SW480 (cell line): ENCODE results near the gene SLC47A1.
"Not testable (repeated sequence)": the region's sequence is repeated elsewhere in the genome, so short reads cannot be mapped to it uniquely, and the experiment has no call there.

Experiments used
- DNase-seq: peaks from one replicate; pipeline ENCODE4 v3.0.0-alpha.2; 2016; ENCODE audit warnings: low spot score

Gene SLC47A1

GRCh38 chr17:19519388-19520291, 14.0 kb upstream of the SLC47A1 start:
- not testable (repeated sequence) for DNase-seq

- no peak for DNase-seq
These were observed 13.0 kb upstream of the SLC47A1 start for GRCh38 chr17:19520641-19521040.

GRCh38 chr17:19523690-19524089, 10.0 kb upstream of the SLC47A1 start:
- no peak for DNase-seq

- not testable (repeated sequence) for DNase-seq
These were observed 6.7 kb upstream of the SLC47A1 start for GRCh38 chr17:19526950-19527349.

- no peak for DNase-seq
These were observed 1.7 kb upstream of the SLC47A1 start for GRCh38 chr17:19531780-19532501.

GRCh38 chr17:19533036-19533717, 477 bp upstream of the SLC47A1 start:
- no peak for DNase-seq

GRCh38 chr17:19534562-19535149, 1.0 kb downstream of the SLC47A1 start:
- DNase-seq, result peak; percentile 62

GRCh38 chr17:19537111-19537510, 3.5 kb downstream of the SLC47A1 start:
- no peak for DNase-seq

- no peak for DNase-seq
These were observed 4.7 kb downstream of the SLC47A1 start for GRCh38 chr17:19538095-19539039.

GRCh38 chr17:19539040-19539399, 5.4 kb downstream of the SLC47A1 start:
- DNase-seq, result no peak

GRCh38 chr17:19539841-19540311, 6.2 kb downstream of the SLC47A1 start:
- no peak for DNase-seq

- DNase-seq, result no peak
These were observed 7.2 kb downstream of the SLC47A1 start for GRCh38 chr17:19540706-19541370.

- no peak for DNase-seq
These were observed 7.8 kb downstream of the SLC47A1 start for GRCh38 chr17:19541445-19541844.

GRCh38 chr17:19542247-19542646, 8.6 kb downstream of the SLC47A1 start:
- DNase-seq, result no peak

- no peak for DNase-seq
These were observed 10.7 kb downstream of the SLC47A1 start for GRCh38 chr17:19544366-19544765.

- no peak for DNase-seq
These were observed 12.8 kb downstream of the SLC47A1 start for GRCh38 chr17:19546289-19547065.

GRCh38 chr17:19549746-19550623, 16.3 kb downstream of the SLC47A1 start:
- no peak for DNase-seq

GRCh38 chr17:19551165-19551564, 17.5 kb downstream of the SLC47A1 start:
- no peak for DNase-seq
